ENCODE measurements around the gene ATP1B4.

ATP1B4 gene

DNA sequence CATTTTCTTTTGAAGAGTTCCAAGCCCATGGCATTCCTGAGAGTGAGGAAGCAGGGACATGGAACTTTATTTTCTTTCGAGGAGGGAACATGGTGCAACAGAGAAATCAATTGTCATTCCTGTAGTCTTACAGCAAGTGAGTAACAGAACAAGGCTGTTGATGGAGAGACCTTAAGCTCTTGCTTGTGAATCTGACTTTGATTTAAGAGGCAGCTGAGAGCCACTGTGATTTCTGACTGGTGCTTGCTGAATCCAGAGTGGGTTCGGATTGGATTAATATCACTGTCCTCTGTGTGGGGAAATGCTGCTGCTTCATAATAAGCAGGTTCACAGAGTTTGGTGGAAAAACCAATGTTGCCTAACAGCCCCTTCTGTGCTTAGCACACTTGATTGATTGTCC is 4.7 kb upstream of the ATP1B4 start:
- no peak overlapping the region for H3K4me3 ChIP-seq (ENCODE audit: low read depth, low read length)
- H3K79me2 ChIP-seq = no peaks in the 10 kb centered on the region
- H3K27ac ChIP-seq = no peak overlapping the region
- no peaks in the 10 kb centered on the region for H3K36me3 ChIP-seq (ENCODE audit: control insufficient read depth, insufficient read depth, low read length)
- no peak overlapping the region for H3K9ac ChIP-seq
- no peaks in the 10 kb centered on the region for H3K27me3 ChIP-seq (ENCODE audit: control insufficient read depth, insufficient read depth, low read length)
- no peak overlapping the region for H3K4me2 ChIP-seq (ENCODE audit: low read length)
- TF ChIP-seq, protein P1, sequence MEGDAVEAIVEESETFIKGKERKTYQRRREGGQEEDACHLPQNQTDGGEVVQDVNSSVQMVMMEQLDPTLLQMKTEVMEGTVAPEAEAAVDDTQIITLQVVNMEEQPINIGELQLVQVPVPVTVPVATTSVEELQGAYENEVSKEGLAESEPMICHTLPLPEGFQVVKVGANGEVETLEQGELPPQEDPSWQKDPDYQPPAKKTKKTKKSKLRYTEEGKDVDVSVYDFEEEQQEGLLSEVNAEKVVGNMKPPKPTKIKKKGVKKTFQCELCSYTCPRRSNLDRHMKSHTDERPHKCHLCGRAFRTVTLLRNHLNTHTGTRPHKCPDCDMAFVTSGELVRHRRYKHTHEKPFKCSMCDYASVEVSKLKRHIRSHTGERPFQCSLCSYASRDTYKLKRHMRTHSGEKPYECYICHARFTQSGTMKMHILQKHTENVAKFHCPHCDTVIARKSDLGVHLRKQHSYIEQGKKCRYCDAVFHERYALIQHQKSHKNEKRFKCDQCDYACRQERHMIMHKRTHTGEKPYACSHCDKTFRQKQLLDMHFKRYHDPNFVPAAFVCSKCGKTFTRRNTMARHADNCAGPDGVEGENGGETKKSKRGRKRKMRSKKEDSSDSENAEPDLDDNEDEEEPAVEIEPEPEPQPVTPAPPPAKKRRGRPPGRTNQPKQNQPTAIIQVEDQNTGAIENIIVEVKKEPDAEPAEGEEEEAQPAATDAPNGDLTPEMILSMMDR (IDR thresholded peaks at IDR 0.05) = no peak
- no peak overlapping the region for H2AFZ ChIP-seq
- H3K4me1 ChIP-seq = no peaks in the 10 kb centered on the region
- no peaks in the 10 kb centered on the region for H3K9me3 ChIP-seq (ENCODE audit: control insufficient read depth, low read length)

DNA sequence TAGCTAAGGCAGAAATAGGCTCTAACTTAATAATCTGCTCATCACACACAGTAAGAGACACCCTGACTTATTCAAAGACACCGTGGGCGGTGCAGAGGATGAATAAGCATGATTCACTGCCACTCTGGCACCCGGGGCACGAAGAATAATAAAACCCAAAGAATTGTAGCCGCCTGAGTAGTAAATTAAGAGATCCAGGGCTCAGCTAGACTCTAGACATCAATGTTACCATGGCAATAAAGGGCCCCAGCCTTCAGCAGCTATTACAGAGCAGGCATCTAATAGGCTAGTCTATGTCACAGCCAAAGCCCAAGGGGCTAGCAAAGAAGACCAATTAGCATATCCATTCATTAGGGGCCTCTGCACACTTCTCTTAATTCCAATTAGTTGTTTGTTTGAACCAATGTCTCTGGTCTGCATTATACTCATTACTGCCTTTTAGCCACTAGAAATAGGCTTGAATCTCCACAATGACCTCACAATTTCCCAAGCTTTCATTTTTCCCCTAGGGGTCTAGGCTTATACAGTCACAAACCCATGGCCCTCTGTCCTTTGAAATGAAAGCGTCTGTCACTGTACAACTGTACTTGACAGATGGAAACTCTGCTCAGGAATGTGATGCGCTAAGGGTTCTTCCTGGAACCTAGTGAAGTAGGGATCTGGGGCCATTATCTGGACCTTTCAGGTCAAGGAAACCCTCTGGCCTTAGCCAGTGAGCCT is 3.0 kb upstream of the ATP1B4 start:
- TF ChIP-seq, protein P1 (IDR thresholded peaks at IDR 0.05) = no peak
- Histone ChIP-seq H3K27ac (no peak overlapping the region), H3K9me3 (ENCODE audit: control insufficient read depth, low read length) (no peaks in the 10 kb centered on the region), H3K4me3 (ENCODE audit: low read depth, low read length) (no peak overlapping the region), H3K36me3 (ENCODE audit: control insufficient read depth, insufficient read depth, low read length) (no peaks in the 10 kb centered on the region), H3K79me2 (no peaks in the 10 kb centered on the region), H3K9ac (no peak overlapping the region), H3K4me2 (ENCODE audit: low read length) (no peak overlapping the region), H3K4me1 (no peaks in the 10 kb centered on the region), H3K27me3 (ENCODE audit: control insufficient read depth, insufficient read depth, low read length) (no peaks in the 10 kb centered on the region), H2AFZ (no peak overlapping the region)

DNA sequence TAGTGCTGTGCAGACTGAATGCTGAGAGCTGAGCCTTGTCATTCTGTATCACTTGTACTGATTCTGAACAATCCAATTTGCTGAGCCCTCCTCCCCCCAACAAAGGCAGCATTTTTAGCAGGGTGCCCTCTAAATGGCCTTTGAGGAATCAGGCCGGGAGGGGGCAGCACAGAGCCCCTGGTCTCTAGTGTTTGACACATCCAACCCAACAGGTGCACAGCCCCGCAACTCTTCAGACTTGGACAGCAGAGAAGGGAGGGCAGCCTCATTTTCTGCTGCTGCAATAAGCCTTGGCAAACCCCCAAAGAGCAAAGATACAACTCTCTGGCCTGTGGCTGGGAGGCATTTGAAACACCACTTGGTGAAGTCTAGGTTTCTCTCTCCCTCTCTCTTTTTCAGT is 3.4 kb downstream of the ATP1B4 start:
- H3K4me2 ChIP-seq (ENCODE audit: low read length) = no peak overlapping the region
- H3K79me2 ChIP-seq = no peaks in the 10 kb centered on the region
- no peak overlapping the region for H2AFZ ChIP-seq
- no peak overlapping the region for H3K9ac ChIP-seq
- H3K4me3 ChIP-seq (ENCODE audit: low read depth, low read length) = no peak overlapping the region
- no peaks in the 10 kb centered on the region for H3K27me3 ChIP-seq (ENCODE audit: control insufficient read depth, insufficient read depth, low read length)
- H3K4me1 ChIP-seq = no peaks in the 10 kb centered on the region
- TF ChIP-seq, protein P1 (IDR thresholded peaks at IDR 0.05) = peak; percentile 38
- no peaks in the 10 kb centered on the region for H3K9me3 ChIP-seq (ENCODE audit: control insufficient read depth, low read length)
- H3K27ac ChIP-seq = no peak overlapping the region
- no peaks in the 10 kb centered on the region for H3K36me3 ChIP-seq (ENCODE audit: control insufficient read depth, insufficient read depth, low read length)

DNA sequence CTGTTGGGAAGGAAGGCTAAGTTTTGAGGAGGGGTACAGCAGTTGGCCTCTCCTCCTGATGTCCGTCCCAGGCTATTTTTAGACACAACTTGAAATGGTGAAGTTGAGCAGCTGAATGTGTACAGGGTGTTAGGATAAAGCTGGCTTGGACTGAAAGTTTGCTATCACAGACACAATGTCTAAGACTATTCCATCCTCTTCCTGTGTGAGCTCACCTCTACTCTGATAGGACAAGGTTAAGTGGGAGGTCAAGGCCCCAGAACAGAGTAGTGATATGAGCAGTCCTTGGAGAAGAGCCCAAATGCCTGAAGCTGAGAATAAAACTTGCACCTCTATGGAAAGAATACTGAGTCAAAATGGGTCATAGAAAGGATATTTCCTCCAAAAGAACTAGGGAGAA is 4.1 kb downstream of the ATP1B4 start:
- Histone ChIP-seq H3K27me3 (ENCODE audit: control insufficient read depth, insufficient read depth, low read length) (no peaks in the 10 kb centered on the region), H2AFZ (no peak overlapping the region), H3K4me2 (ENCODE audit: low read length) (no peak overlapping the region), H3K36me3 (ENCODE audit: control insufficient read depth, insufficient read depth, low read length) (no peaks in the 10 kb centered on the region), H3K9me3 (ENCODE audit: control insufficient read depth, low read length) (no peaks in the 10 kb centered on the region), H3K27ac (no peak overlapping the region), H3K4me3 (ENCODE audit: low read depth, low read length) (no peak overlapping the region), H3K79me2 (no peaks in the 10 kb centered on the region), H3K4me1 (no peaks in the 10 kb centered on the region), H3K9ac (no peak overlapping the region)
- TF ChIP-seq, protein P1 (IDR thresholded peaks at IDR 0.05) = no peak

DNA sequence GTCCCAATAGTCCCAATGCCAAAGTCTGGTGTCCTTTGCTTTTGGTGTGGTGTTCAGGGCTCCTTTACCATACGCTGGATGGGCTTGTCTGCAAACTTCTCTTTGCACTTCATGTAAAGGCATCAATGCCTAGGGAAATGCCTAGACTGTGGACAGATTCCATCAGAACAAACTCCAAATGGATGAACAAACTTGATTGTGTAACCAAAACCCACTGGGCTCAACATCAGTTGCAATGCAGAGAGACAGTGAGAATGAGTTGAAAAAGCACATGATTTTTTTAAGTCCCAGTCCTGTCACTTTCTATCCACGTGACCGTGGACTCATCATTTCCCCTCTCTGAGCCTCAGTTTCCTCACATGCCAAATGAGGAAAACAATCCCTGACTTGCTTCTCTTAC is 4.9 kb downstream of the ATP1B4 start:
- no peak overlapping the region for H2AFZ ChIP-seq
- no peak overlapping the region for H3K4me3 ChIP-seq (ENCODE audit: low read depth, low read length)
- no peaks in the 10 kb centered on the region for H3K27me3 ChIP-seq (ENCODE audit: control insufficient read depth, insufficient read depth, low read length)
- H3K4me1 ChIP-seq = no peaks in the 10 kb centered on the region
- no peaks in the 10 kb centered on the region for H3K9me3 ChIP-seq (ENCODE audit: control insufficient read depth, low read length)
- no peak overlapping the region for H3K4me2 ChIP-seq (ENCODE audit: low read length)
- no peak overlapping the region for H3K27ac ChIP-seq
- no peaks in the 10 kb centered on the region for H3K36me3 ChIP-seq (ENCODE audit: control insufficient read depth, insufficient read depth, low read length)
- no peak overlapping the region for H3K9ac ChIP-seq
- no peaks in the 10 kb centered on the region for H3K79me2 ChIP-seq
- TF ChIP-seq, protein P1 (IDR thresholded peaks at IDR 0.05) = no peak

Measured in parathyroid adenoma (tissue), 2 donors.